ENCODE results near the gene SNED1. TPM values are rescaled to one million over a fixed set of nuclear protein-coding genes. Genes with fewer than 3 reads are reported as not detected.

Gene SNED1
- total RNA-seq, 1 donor from 2014 or later = 2.3 TPM

GRCh38 chr2:241071677-241072111 is 73.3 kb downstream of the SNED1 start:
- Mint-ChIP-seq H3K27me3 (ENCODE audit: unreplicated experiment) (peaks cover 8% of the 10 kb centered on the region), H3K4me1 (ENCODE audit: unreplicated experiment) (no peaks in the 10 kb centered on the region), H3K27ac (ENCODE audit: unreplicated experiment) (no peak overlapping the region), H3K9me3 (ENCODE audit: unreplicated experiment) (no peaks in the 10 kb centered on the region), H3K36me3 (ENCODE audit: low read depth, unreplicated experiment) (peaks cover 9% of the 10 kb centered on the region), H3K4me3 (ENCODE audit: unreplicated experiment) (no peak overlapping the region)
- TF ChIP-seq CTCF (IDR thresholded peaks at IDR 0.05; ENCODE audit: unreplicated experiment) = no peak
- DNase-seq (ENCODE audit: low spot score) = no peak

- Mint-ChIP-seq H3K4me3 (ENCODE audit: unreplicated experiment) (no peak overlapping the region), H3K9me3 (ENCODE audit: unreplicated experiment) (no peaks in the 10 kb centered on the region), H3K27me3 (ENCODE audit: unreplicated experiment) (peaks cover 8% of the 10 kb centered on the region), H3K27ac (ENCODE audit: unreplicated experiment) (peak overlapping the region; percentile 64), H3K4me1 (ENCODE audit: unreplicated experiment) (no peaks in the 10 kb centered on the region), H3K36me3 (ENCODE audit: low read depth, unreplicated experiment) (peaks cover 9% of the 10 kb centered on the region)
- no peak for TF ChIP-seq CTCF (IDR thresholded peaks at IDR 0.05; ENCODE audit: unreplicated experiment)
- DNase-seq (ENCODE audit: low spot score) = no peak
These were observed 73.7 kb downstream of the SNED1 start for GRCh38 chr2:241072151-241072550.

- peaks cover 9% of the 10 kb centered on the region for H3K36me3 Mint-ChIP-seq (ENCODE audit: low read depth, unreplicated experiment)
- H3K4me3 Mint-ChIP-seq (ENCODE audit: unreplicated experiment) = no peak overlapping the region
- no peak for DNase-seq (ENCODE audit: low spot score)
- TF ChIP-seq CTCF (IDR thresholded peaks at IDR 0.05; ENCODE audit: unreplicated experiment) = no peak
- no peaks in the 10 kb centered on the region for H3K9me3 Mint-ChIP-seq (ENCODE audit: unreplicated experiment)
- no peaks in the 10 kb centered on the region for H3K4me1 Mint-ChIP-seq (ENCODE audit: unreplicated experiment)
- H3K27me3 Mint-ChIP-seq (ENCODE audit: unreplicated experiment) = peaks cover 7% of the 10 kb centered on the region
- peak overlapping the region; percentile 64 for H3K27ac Mint-ChIP-seq (ENCODE audit: unreplicated experiment)
These were observed 74.2 kb downstream of the SNED1 start for GRCh38 chr2:241072553-241073165.

GRCh38 chr2:241073166-241074064 is 75.0 kb downstream of the SNED1 start:
- Mint-ChIP-seq H3K9me3 (ENCODE audit: unreplicated experiment) (no peaks in the 10 kb centered on the region), H3K4me1 (ENCODE audit: unreplicated experiment) (no peaks in the 10 kb centered on the region), H3K36me3 (ENCODE audit: low read depth, unreplicated experiment) (peaks cover 9% of the 10 kb centered on the region), H3K27ac (ENCODE audit: unreplicated experiment) (no peak overlapping the region), H3K27me3 (ENCODE audit: unreplicated experiment) (peaks cover 4% of the 10 kb centered on the region), H3K4me3 (ENCODE audit: unreplicated experiment) (no peak overlapping the region)
- no peak for TF ChIP-seq CTCF (IDR thresholded peaks at IDR 0.05; ENCODE audit: unreplicated experiment)
- no peak for DNase-seq (ENCODE audit: low spot score)
